ENCODE measurements around the gene SBF2.
"Not testable (repeated sequence)": the region's sequence is repeated elsewhere in the genome, so short reads cannot be mapped to it uniquely, and the experiment has no call there.

Gene SBF2

DNA sequence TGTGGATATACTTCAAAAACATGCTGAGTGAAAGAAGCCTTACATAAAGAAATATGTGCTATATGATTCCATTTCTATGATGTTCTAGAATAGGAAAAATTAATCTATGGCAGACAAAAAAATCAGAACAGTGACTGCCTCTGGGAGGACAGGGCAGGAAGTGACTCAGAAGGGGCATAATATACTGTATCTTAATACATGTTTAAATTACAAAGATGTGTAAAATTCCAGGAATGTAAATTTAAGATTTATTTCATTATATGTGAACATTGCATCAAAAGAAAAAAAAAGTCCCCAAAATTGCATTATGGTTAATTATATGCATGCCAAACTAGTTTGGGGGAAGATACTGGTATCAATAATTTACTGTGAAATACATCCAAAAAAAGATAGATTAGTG is 32.2 kb downstream of the SBF2 start:
- H3K4me1 ChIP-seq (ENCODE audit: control insufficient read depth, insufficient read depth, low read length), result no peaks in the 10 kb centered on the region
- no peak overlapping the region for H3K27ac ChIP-seq (ENCODE audit: low read length)
- H3K4me3 ChIP-seq (ENCODE audit: low read length in 2 of 2), result no peak overlapping the region
- no peaks in the 10 kb centered on the region for H3K27me3 ChIP-seq (ENCODE audit: control insufficient read depth in 1 of 2, insufficient read depth in 2 of 2, low read length in 2 of 2)
- H3K9me3 ChIP-seq (ENCODE audit: control insufficient read depth in 2 of 2, low read length in 2 of 2), result no peaks in the 10 kb centered on the region
- no peak overlapping the region for H3K9ac ChIP-seq (ENCODE audit: low read length in 2 of 2)
- no peaks in the 10 kb centered on the region for H3K36me3 ChIP-seq (ENCODE audit: control insufficient read depth in 2 of 2, insufficient read depth in 2 of 2, low read length in 2 of 2)

DNA sequence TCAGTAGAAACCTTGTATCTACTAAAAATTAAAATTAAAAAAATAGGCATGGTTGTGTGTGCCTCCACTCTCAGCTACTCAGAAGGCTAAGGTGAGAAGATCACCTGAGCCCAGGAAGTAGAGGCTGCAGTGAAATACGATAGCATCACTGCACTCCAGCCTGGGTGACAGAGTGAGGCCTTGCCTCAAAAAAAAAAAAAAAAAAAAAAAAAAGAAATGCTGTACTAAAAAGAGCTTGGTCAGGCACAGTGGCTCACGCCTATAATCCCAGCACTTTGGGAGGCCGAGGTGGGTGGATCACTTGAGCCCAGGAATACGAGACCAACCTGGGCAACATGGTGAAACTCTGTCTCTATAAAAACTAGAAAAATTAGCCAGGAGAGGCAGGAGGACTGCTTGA is 36.5 kb downstream of the SBF2 start:
- Histone ChIP-seq H3K27me3 (ENCODE audit: control insufficient read depth in 1 of 2, insufficient read depth in 2 of 2, low read length in 2 of 2) (no peaks in the 10 kb centered on the region), H3K36me3 (ENCODE audit: control insufficient read depth in 2 of 2, insufficient read depth in 2 of 2, low read length in 2 of 2) (no peaks in the 10 kb centered on the region), H3K27ac (ENCODE audit: low read length) (no peak overlapping the region), H3K9ac (ENCODE audit: low read length in 2 of 2) (no peak overlapping the region), H3K9me3 (ENCODE audit: control insufficient read depth in 2 of 2, low read length in 2 of 2) (no peaks in the 10 kb centered on the region), H3K4me3 (ENCODE audit: low read length in 2 of 2) (no peak overlapping the region), H3K4me1 (ENCODE audit: control insufficient read depth, insufficient read depth, low read length) (no peaks in the 10 kb centered on the region)

DNA sequence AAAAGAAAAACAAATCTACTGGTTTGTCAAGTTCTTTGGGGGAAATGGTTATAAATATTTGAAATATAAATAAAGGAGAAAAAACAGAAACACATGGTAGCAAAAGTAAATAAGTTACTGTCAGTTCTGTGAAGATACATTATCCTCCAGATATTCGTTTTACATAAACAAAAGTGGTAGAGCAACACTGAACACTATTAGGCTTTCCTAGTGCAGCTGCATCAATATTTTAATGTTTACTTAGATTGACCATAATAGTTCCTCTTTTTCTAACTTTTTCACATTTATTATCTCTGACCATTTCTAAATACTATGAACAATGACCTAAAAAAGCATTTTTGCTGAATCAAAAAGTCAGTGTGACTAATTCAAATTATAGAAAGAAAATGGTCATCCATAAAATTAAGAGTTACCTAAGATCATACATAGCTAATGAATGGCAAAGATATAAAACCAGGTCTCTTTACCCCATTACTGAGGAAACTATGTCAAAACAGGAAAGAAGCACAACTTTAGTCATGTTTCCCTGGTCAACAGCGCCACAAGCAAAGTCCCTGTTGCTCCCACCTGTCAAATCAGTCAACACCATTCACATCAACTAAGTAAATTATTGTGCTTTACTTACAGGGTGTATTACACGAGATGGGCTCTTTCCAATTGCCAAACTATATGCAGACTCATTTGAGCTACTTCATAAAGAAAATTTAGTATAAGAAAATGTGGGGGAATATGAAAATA is 38.5 kb downstream of the SBF2 start:
- Histone ChIP-seq H3K36me3 (ENCODE audit: control insufficient read depth in 2 of 2, insufficient read depth in 2 of 2, low read length in 2 of 2) (no peaks in the 10 kb centered on the region), H3K27me3 (ENCODE audit: control insufficient read depth in 1 of 2, insufficient read depth in 2 of 2, low read length in 2 of 2) (no peaks in the 10 kb centered on the region), H3K4me3 (ENCODE audit: low read length in 2 of 2) (no peak overlapping the region), H3K9me3 (ENCODE audit: control insufficient read depth in 2 of 2, low read length in 2 of 2) (no peaks in the 10 kb centered on the region), H3K27ac (ENCODE audit: low read length) (no peak overlapping the region), H3K9ac (ENCODE audit: low read length in 2 of 2) (no peak overlapping the region), H3K4me1 (ENCODE audit: control insufficient read depth, insufficient read depth, low read length) (no peaks in the 10 kb centered on the region)

DNA sequence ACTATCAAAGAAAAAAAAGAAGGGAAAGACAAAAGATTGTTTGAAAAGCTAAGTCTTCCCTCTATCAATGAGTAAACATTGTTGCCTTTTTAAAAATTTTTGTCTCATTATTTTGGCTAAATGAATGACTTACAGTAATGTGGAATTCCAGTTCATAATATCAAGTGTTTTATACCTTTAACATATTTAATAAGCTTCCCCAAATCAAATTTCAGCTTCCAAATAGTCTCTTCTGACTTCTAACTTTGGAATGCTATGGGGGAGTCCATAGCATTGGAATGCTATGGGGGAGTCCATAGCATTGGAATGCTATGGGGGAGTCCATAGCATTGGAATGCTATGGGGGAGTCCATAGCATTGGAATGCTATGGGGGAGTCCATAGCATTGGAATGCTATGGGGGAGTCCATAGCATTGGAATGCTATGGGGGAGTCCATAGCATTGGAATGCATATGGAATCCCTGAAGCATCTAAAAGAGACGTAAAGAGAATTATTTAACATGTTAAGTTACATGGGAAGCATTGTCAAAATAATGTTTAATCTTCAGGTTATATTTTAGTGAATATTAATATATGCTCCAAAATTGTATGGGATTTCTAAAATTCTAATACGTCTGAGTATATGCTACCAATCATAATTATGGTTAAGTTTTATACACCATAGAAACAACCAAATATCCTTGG is 44.4 kb downstream of the SBF2 start:
- H3K9ac ChIP-seq (ENCODE audit: low read length in 2 of 2); H3K4me1 ChIP-seq (ENCODE audit: control insufficient read depth, insufficient read depth, low read length); H3K27ac ChIP-seq (ENCODE audit: low read length); H3K36me3 ChIP-seq (ENCODE audit: control insufficient read depth in 2 of 2, insufficient read depth in 2 of 2, low read length in 2 of 2); H3K4me3 ChIP-seq (ENCODE audit: low read length in 2 of 2); H3K27me3 ChIP-seq (ENCODE audit: control insufficient read depth in 1 of 2, insufficient read depth in 2 of 2, low read length in 2 of 2); H3K9me3 ChIP-seq (ENCODE audit: control insufficient read depth in 2 of 2, low read length in 2 of 2): not testable (repeated sequence)

DNA sequence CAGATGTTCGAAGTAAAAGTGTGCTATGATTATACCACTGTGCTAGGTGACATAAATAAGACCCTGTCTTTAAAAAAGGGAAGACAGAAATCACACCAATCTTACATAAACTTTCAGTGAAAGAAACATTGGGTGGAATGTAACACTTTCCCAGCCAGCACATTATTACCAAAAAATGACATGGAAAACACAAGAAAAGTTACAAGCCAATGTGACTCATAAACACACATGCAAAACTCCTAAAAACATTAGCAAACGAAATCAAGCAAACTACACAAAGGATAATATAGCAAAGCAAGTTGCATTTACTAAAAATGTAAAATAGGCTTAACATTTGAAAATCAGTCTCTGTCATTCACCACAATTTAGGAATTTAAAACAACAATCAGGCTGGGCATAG is 47.0 kb downstream of the SBF2 start:
- Histone ChIP-seq H3K9me3 (ENCODE audit: control insufficient read depth in 2 of 2, low read length in 2 of 2) (no peaks in the 10 kb centered on the region), H3K9ac (ENCODE audit: low read length in 2 of 2) (no peak overlapping the region), H3K4me1 (ENCODE audit: control insufficient read depth, insufficient read depth, low read length) (no peaks in the 10 kb centered on the region), H3K27me3 (ENCODE audit: control insufficient read depth in 1 of 2, insufficient read depth in 2 of 2, low read length in 2 of 2) (no peaks in the 10 kb centered on the region), H3K4me3 (ENCODE audit: low read length in 2 of 2) (no peak overlapping the region), H3K36me3 (ENCODE audit: control insufficient read depth in 2 of 2, insufficient read depth in 2 of 2, low read length in 2 of 2) (no peaks in the 10 kb centered on the region), H3K27ac (ENCODE audit: low read length) (no peak overlapping the region)

DNA sequence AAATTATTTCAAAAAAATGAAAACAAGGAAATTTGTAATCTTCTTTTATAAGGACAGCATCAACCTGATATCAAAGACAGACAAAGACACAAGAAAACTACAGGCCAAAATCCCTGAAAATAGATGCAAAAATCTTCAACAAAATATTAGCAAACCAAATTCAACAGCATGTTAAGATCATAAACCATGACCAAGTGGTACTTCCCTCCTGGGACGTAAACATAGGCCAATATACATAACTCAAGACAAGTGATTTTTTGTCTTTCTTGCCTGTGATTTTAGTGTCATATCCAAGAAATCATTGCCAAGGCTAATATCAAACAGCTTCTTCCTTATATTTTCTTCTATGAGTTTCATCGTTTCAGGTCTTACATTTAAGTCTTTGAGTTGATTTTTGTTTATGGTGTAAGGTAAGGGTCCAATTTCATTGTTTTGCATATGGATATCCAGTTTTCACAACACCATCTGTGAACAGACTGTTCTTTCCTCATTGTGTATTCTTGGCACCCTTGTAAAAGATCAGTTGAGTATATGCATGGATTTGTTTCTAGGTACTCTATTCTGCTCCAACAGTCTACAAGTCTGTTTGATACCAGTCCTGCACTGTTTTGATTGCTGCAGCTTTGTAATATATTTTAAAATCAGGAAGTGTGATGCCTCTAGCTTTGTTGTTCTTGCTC is 50.0 kb downstream of the SBF2 start:
- no peak overlapping the region for H3K9ac ChIP-seq (ENCODE audit: low read length in 2 of 2)
- H3K36me3 ChIP-seq (ENCODE audit: control insufficient read depth in 2 of 2, insufficient read depth in 2 of 2, low read length in 2 of 2), result no peaks in the 10 kb centered on the region
- H3K9me3 ChIP-seq (ENCODE audit: control insufficient read depth in 2 of 2, low read length in 2 of 2), result no peaks in the 10 kb centered on the region
- H3K4me3 ChIP-seq (ENCODE audit: low read length in 2 of 2), result no peak overlapping the region
- no peaks in the 10 kb centered on the region for H3K27me3 ChIP-seq (ENCODE audit: control insufficient read depth in 1 of 2, insufficient read depth in 2 of 2, low read length in 2 of 2)
- H3K27ac ChIP-seq (ENCODE audit: low read length), result no peak overlapping the region
- H3K4me1 ChIP-seq (ENCODE audit: control insufficient read depth, insufficient read depth, low read length), result no peaks in the 10 kb centered on the region

DNA sequence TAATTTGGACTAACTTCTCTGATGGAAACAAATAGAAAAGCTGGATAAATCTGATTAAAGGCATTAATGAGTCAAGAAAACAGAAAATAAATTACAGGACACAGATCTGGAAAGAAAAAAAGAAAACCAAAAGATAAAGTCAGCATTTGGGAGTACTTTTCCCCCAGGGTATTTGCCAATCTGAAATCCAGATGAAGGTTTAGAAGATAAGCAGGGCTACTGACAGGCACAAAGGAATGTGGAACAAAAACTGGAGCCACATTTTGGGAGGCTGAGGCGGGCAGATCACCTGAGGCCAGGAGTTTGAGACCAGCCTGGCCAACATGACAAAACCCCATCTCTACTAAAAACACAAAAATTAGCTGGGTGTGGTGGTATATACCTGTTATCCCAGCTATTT is 57.2 kb downstream of the SBF2 start:
- no peak overlapping the region for H3K4me3 ChIP-seq (ENCODE audit: low read length in 2 of 2)
- H3K27me3 ChIP-seq (ENCODE audit: control insufficient read depth in 1 of 2, insufficient read depth in 2 of 2, low read length in 2 of 2), result no peaks in the 10 kb centered on the region
- no peaks in the 10 kb centered on the region for H3K36me3 ChIP-seq (ENCODE audit: control insufficient read depth in 2 of 2, insufficient read depth in 2 of 2, low read length in 2 of 2)
- no peak overlapping the region for H3K27ac ChIP-seq (ENCODE audit: low read length)
- no peaks in the 10 kb centered on the region for H3K9me3 ChIP-seq (ENCODE audit: control insufficient read depth in 2 of 2, low read length in 2 of 2)
- no peak overlapping the region for H3K9ac ChIP-seq (ENCODE audit: low read length in 2 of 2)
- H3K4me1 ChIP-seq (ENCODE audit: control insufficient read depth, insufficient read depth, low read length), result no peaks in the 10 kb centered on the region

DNA sequence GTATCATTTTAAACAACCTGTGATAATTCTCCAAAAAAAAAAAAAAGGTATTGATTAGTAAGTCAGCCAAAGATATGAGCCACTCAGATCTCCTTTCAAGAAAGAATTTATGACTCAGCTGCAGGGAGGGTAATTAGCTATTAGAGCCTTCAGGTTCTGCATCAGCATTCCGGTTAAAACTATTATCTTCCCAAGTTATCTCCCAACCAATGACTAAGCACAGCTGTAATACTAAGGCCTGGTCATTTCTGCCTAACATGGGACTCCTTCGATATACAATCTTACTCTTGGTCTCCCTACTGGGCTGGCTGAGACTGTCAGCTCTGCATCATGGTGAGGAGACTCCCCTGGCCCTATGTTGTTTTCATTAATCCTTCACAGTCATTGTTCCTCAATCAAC is 60.4 kb downstream of the SBF2 start:
- Histone ChIP-seq H3K9me3 (ENCODE audit: control insufficient read depth in 2 of 2, low read length in 2 of 2) (no peaks in the 10 kb centered on the region), H3K4me1 (ENCODE audit: control insufficient read depth, insufficient read depth, low read length) (no peaks in the 10 kb centered on the region), H3K27ac (ENCODE audit: low read length) (no peak overlapping the region), H3K27me3 (ENCODE audit: control insufficient read depth in 1 of 2, insufficient read depth in 2 of 2, low read length in 2 of 2) (no peaks in the 10 kb centered on the region), H3K9ac (ENCODE audit: low read length in 2 of 2) (no peak overlapping the region), H3K36me3 (ENCODE audit: control insufficient read depth in 2 of 2, insufficient read depth in 2 of 2, low read length in 2 of 2) (no peaks in the 10 kb centered on the region), H3K4me3 (ENCODE audit: low read length in 2 of 2) (no peak overlapping the region)

DNA sequence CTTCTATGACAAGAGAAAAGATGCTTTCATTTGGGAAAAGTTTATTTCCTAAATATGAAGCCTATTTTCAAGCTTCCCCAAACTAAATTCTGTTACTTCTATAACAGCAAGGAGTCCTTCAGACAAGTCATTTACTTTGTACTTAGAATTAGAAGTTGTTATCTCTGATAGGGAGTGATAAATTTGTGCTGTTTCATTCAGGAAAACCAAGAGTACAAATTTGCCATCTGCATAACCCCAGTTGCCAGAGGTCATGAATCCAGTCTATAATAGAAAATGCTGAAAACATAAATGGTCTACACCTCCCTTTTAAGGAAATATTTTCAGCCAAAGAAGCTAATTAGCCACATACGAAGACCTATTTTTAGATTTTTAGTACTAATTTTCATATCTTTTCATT is 61.3 kb downstream of the SBF2 start:
- no peaks in the 10 kb centered on the region for H3K4me1 ChIP-seq (ENCODE audit: control insufficient read depth, insufficient read depth, low read length)
- no peak overlapping the region for H3K9ac ChIP-seq (ENCODE audit: low read length in 2 of 2)
- no peak overlapping the region for H3K27ac ChIP-seq (ENCODE audit: low read length)
- no peaks in the 10 kb centered on the region for H3K27me3 ChIP-seq (ENCODE audit: control insufficient read depth in 1 of 2, insufficient read depth in 2 of 2, low read length in 2 of 2)
- H3K4me3 ChIP-seq (ENCODE audit: low read length in 2 of 2), result no peak overlapping the region
- no peaks in the 10 kb centered on the region for H3K9me3 ChIP-seq (ENCODE audit: control insufficient read depth in 2 of 2, low read length in 2 of 2)
- no peaks in the 10 kb centered on the region for H3K36me3 ChIP-seq (ENCODE audit: control insufficient read depth in 2 of 2, insufficient read depth in 2 of 2, low read length in 2 of 2)

DNA sequence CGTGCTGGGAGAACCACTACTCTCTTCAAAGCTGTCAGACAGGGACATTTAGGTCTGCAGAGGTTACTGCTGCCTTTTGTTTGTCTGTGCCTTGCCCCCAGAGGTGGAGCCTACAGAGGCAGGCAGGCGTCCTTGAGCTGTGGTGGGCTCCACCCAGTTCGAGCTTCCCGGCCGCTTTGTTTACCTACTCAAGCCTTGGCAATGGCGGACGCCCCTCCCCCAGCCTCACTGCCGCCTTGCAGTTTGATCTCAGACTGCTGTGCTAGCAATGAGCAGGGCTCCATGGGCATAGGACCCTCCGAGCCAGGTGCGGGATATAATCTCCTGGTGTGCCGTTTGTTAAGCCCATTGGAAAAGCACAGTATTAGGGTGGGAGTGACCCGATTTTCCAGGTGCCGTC is 62.2 kb downstream of the SBF2 start:
- H3K27me3 ChIP-seq (ENCODE audit: control insufficient read depth in 1 of 2, insufficient read depth in 2 of 2, low read length in 2 of 2); H3K4me1 ChIP-seq (ENCODE audit: control insufficient read depth, insufficient read depth, low read length); H3K9me3 ChIP-seq (ENCODE audit: control insufficient read depth in 2 of 2, low read length in 2 of 2); H3K27ac ChIP-seq (ENCODE audit: low read length); H3K4me3 ChIP-seq (ENCODE audit: low read length in 2 of 2); H3K36me3 ChIP-seq (ENCODE audit: control insufficient read depth in 2 of 2, insufficient read depth in 2 of 2, low read length in 2 of 2); H3K9ac ChIP-seq (ENCODE audit: low read length in 2 of 2): not testable (repeated sequence)

DNA sequence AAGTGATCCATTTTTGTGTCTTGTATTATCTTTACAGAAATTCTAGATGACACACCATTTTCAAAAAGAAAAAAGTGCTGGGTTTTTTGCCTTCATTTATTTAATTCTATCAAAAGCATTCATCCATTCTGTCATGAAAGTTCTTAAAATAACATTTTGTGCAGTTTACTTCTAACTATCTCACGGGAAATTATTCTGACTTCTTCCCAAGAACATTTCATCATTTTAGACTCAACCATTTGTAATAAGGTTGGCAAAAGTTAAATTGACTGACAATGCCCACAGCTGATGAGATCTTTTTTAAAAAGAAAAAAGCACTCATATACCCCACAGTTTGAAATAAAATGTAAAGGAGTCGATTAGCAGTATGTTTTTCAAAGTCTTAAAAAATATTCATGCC is 68.5 kb downstream of the SBF2 start:
- no peak overlapping the region for H3K4me3 ChIP-seq (ENCODE audit: low read length in 2 of 2)
- H3K36me3 ChIP-seq (ENCODE audit: control insufficient read depth in 2 of 2, insufficient read depth in 2 of 2, low read length in 2 of 2), result no peaks in the 10 kb centered on the region
- no peaks in the 10 kb centered on the region for H3K9me3 ChIP-seq (ENCODE audit: control insufficient read depth in 2 of 2, low read length in 2 of 2)
- no peaks in the 10 kb centered on the region for H3K27me3 ChIP-seq (ENCODE audit: control insufficient read depth in 1 of 2, insufficient read depth in 2 of 2, low read length in 2 of 2)
- no peak overlapping the region for H3K9ac ChIP-seq (ENCODE audit: low read length in 2 of 2)
- H3K4me1 ChIP-seq (ENCODE audit: control insufficient read depth, insufficient read depth, low read length), result no peaks in the 10 kb centered on the region
- H3K27ac ChIP-seq (ENCODE audit: low read length), result no peak overlapping the region

Measured in stomach smooth muscle (tissue), 2 donors.